ENCODE data around the gene HSD17B4.

DNA sequence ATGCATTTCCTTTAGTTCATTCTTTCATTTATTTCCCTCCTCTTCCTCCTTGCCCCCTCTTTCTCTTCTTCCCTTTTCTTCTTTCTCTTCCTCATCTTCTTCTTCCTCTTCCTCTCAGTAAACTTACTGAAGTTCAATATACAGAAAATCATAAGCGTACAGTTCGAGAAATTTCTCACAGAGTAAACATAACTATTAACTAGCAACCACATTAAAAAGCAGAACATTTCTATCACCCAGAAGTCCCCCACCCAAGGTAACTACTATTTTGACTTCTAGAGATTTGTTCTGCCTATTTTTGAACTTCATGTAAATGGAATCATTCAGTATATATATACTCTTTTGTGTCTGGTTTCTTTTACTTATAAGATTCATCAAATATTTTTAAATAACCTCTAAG, 48.3 kb upstream of the HSD17B4 start:
- TF ChIP-seq, protein P1, sequence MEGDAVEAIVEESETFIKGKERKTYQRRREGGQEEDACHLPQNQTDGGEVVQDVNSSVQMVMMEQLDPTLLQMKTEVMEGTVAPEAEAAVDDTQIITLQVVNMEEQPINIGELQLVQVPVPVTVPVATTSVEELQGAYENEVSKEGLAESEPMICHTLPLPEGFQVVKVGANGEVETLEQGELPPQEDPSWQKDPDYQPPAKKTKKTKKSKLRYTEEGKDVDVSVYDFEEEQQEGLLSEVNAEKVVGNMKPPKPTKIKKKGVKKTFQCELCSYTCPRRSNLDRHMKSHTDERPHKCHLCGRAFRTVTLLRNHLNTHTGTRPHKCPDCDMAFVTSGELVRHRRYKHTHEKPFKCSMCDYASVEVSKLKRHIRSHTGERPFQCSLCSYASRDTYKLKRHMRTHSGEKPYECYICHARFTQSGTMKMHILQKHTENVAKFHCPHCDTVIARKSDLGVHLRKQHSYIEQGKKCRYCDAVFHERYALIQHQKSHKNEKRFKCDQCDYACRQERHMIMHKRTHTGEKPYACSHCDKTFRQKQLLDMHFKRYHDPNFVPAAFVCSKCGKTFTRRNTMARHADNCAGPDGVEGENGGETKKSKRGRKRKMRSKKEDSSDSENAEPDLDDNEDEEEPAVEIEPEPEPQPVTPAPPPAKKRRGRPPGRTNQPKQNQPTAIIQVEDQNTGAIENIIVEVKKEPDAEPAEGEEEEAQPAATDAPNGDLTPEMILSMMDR (IDR thresholded peaks at IDR 0.05) = no peak
- TF ChIP-seq POLR2A (IDR thresholded peaks at IDR 0.05) (no peak), EP300 (IDR thresholded peaks at IDR 0.05; ENCODE audit: low read depth) (no peak)

Measured in transverse colon (tissue), 3 donors.